WTC11 (cell line): ENCODE data around the gene ZBTB37. TPM values are rescaled to one million over a fixed set of nuclear protein-coding genes. Genes with fewer than 3 reads are reported as not detected.
A peak's percentile ranks its signal among the peaks of the same experiment; 100 is the strongest.

Experiments
- ATAC-seq: fragments of 200-7000 bp; cut with Tn5 transposase; 2 replicates; pipeline ENCODE4 v1.10.0; 2021; ENCODE audit warnings: mild to moderate bottlenecking, moderate library complexity
- CTCF ChIA-PET: fragments of 300-600 bp; sonication (Branson Sonifier 250); formaldehyde crosslinking; loops from one replicate; lab custom pipeline; 2021; ENCODE audit warnings: antibody characterized with exemption; lab: Charles Lee
- POLR2A ChIA-PET: fragments of 350-600 bp; sonication (Branson Sonifier 250); formaldehyde crosslinking; loops from one replicate; lab custom pipeline; 2021; ENCODE audit warnings: antibody characterized with exemption; lab: Charles Lee
- DNase-seq: peaks from one replicate; pipeline ENCODE4 v3.0.0; 2021; ENCODE audit warnings: low spot score
- H3K27ac Mint-ChIP-seq: 2 replicates; pipeline ENCODE4 v1.8.0; 2021; ENCODE audit warnings: mixed read lengths
- H3K27me3 Mint-ChIP-seq: 2 replicates; pipeline ENCODE4 v1.8.0; 2021; ENCODE audit warnings: low read depth, mild to moderate bottlenecking, moderate library complexity, mixed read lengths
- H3K36me3 Mint-ChIP-seq: 2 replicates; pipeline ENCODE4 v1.8.0; 2021; ENCODE audit warnings: mixed read lengths
- H3K4me1 Mint-ChIP-seq: 2 replicates; pipeline ENCODE4 v1.8.0; 2022; ENCODE audit warnings: mixed read lengths
- H3K4me3 Mint-ChIP-seq: 2 replicates; pipeline ENCODE4 v1.8.0; 2021; ENCODE audit warnings: mild to moderate bottlenecking, moderate library complexity, mixed read lengths
- H3K9me3 Mint-ChIP-seq: 2 replicates; pipeline ENCODE4 v1.8.0; 2021; ENCODE audit warnings: mixed read lengths
- AR ChIP-seq: fragments of 250-450 bp; sonication (Bioruptor Pico); IDR thresholded peaks from 2 replicates; pipeline ENCODE4 v1.9.0; 2021; ENCODE audit warnings: mild to moderate bottlenecking
- CDX4 ChIP-seq: fragments of 250-450 bp; sonication (Bioruptor Pico); IDR thresholded peaks from 2 replicates; pipeline ENCODE4 v1.9.0; 2021; ENCODE audit warnings: moderate library complexity, mild to moderate bottlenecking, inconsistent platforms, borderline replicate concordance
- GABPB1 ChIP-seq: sonication (generic); formaldehyde crosslinking; IDR thresholded peaks from 2 replicates; pipeline ENCODE4 v1.8.1; 2023; ENCODE audit warnings: mild to moderate bottlenecking, missing genetic modification reagents
- GTF2I ChIP-seq: fragments of 250-450 bp; sonication (Bioruptor Pico); conservative IDR thresholded peaks from 2 replicates; pipeline ENCODE4 v1.4.0; 2021; ENCODE audit warnings: mild to moderate bottlenecking
- HMGXB4 ChIP-seq: sonication (generic); formaldehyde crosslinking; IDR thresholded peaks from 2 replicates; pipeline ENCODE4 v1.8.1; 2023; ENCODE audit warnings: mild to moderate bottlenecking, moderate library complexity, missing genetic modification reagents
- IRF1 ChIP-seq: sonication (generic); formaldehyde crosslinking; IDR thresholded peaks from 2 replicates; pipeline ENCODE4 v1.8.0; 2023; ENCODE audit warnings: missing genetic modification reagents
- MYBL2 ChIP-seq: sonication (generic); formaldehyde crosslinking; IDR thresholded peaks from 2 replicates; pipeline ENCODE4 v1.8.1; 2023; ENCODE audit warnings: mild to moderate bottlenecking, moderate library complexity, missing genetic modification reagents
- NFATC4 ChIP-seq: fragments of 250-450 bp; sonication (Bioruptor Pico); IDR thresholded peaks from 2 replicates; pipeline ENCODE4 v1.9.0; 2021; ENCODE audit warnings: mild to moderate bottlenecking
- OVOL2 ChIP-seq: fragments of 250-450 bp; sonication (Bioruptor Pico); IDR thresholded peaks from 2 replicates; pipeline ENCODE4 v1.9.0; 2021; ENCODE audit warnings: mild to moderate bottlenecking, borderline replicate concordance
- RELA ChIP-seq: sonication (generic); formaldehyde crosslinking; IDR thresholded peaks from 2 replicates; pipeline ENCODE4 v1.8.1; 2022; ENCODE audit warnings: missing genetic modification reagents, mild to moderate bottlenecking, borderline replicate concordance
- RORB ChIP-seq: fragments of 250-450 bp; sonication (Bioruptor Pico); IDR thresholded peaks from 2 replicates; pipeline ENCODE4 v1.9.0; 2021; ENCODE audit warnings: mild to moderate bottlenecking
- SP1 ChIP-seq: sonication (generic); formaldehyde crosslinking; conservative IDR thresholded peaks from 2 replicates; pipeline ENCODE4 v1.8.1; 2022; ENCODE audit warnings: missing genetic modification reagents
- TP53 ChIP-seq: sonication (generic); formaldehyde crosslinking; IDR thresholded peaks from 2 replicates; pipeline ENCODE4 v1.8.1; 2023; ENCODE audit warnings: mild to moderate bottlenecking, missing genetic modification reagents
- USF1 ChIP-seq: sonication (generic); formaldehyde crosslinking; IDR thresholded peaks from 2 replicates; pipeline ENCODE4 v1.8.0; 2022; ENCODE audit warnings: mild to moderate bottlenecking, missing genetic modification reagents
- ZNF219 ChIP-seq: sonication (generic); formaldehyde crosslinking; IDR thresholded peaks from 2 replicates; pipeline ENCODE4 v1.8.0; 2023; ENCODE audit warnings: missing genetic modification reagents, mild to moderate bottlenecking, borderline replicate concordance
- ZNF317 ChIP-seq: sonication (generic); formaldehyde crosslinking; IDR thresholded peaks from 2 replicates; pipeline ENCODE4 v1.8.1; 2023; ENCODE audit warnings: low read depth, mild to moderate bottlenecking, moderate library complexity, missing genetic modification reagents, borderline replicate concordance
- ZNF416 ChIP-seq: fragments of 250-450 bp; sonication (Bioruptor Pico); IDR thresholded peaks from 2 replicates; pipeline ENCODE4 v1.9.0; 2021; ENCODE audit warnings: mild to moderate bottlenecking, inconsistent platforms
- ZNF425 ChIP-seq: fragments of 250-450 bp; sonication (Bioruptor Pico); conservative IDR thresholded peaks from 2 replicates; pipeline ENCODE4 v1.9.0; 2021; ENCODE audit warnings: mild to moderate bottlenecking
- ZSCAN18 ChIP-seq: fragments of 250-450 bp; sonication (Bioruptor Pico); IDR thresholded peaks from 2 replicates; pipeline ENCODE4 v2.1.2; 2022; ENCODE audit warnings: mild to moderate bottlenecking, moderate library complexity
- total RNA-seq: library from RNA; stranded (reverse); gene quantifications from 3 replicates; pipeline ENCODE4 v1.2.3, GENCODE V29; 2021

The ZBTB37 gene
- total RNA-seq, 1 experiment from 2014 or later, result 14.4 TPM

GRCh38 chr1:173886746-173887611 is 18.8 kb downstream of the ZBTB37 start:
- peaks cover 62% of the 10 kb centered on the region for H3K4me1 Mint-ChIP-seq
- ChIA-PET POLR2A (no interaction called here), CTCF (interaction anchor here (0.9 kb wide), 1 partner anchor 19 kb away, joined by 3 read pairs; the partner anchor contains the start of gene ZBTB37)
- no peak for ATAC-seq
- peaks cover 14% of the 10 kb centered on the region for H3K36me3 Mint-ChIP-seq
- peak overlapping the region; percentile 71 for H3K27ac Mint-ChIP-seq
- H3K4me3 Mint-ChIP-seq, result no peak overlapping the region
- no peaks in the 10 kb centered on the region for H3K9me3 Mint-ChIP-seq
- TF ChIP-seq ZNF425 (CRISPR knock-in tag), result no peak
- TF ChIP-seq CDX4, result no peak
- no peak for TF ChIP-seq RORB (CRISPR knock-in tag)
- TF ChIP-seq SP1 (CRISPR knock-in tag), result no peak
- TF ChIP-seq IRF1 (CRISPR knock-in tag), result no peak
- no peak for TF ChIP-seq NFATC4 (CRISPR knock-in tag)
- TF ChIP-seq MYBL2 (CRISPR knock-in tag), result no peak
- no peak for TF ChIP-seq USF1 (CRISPR knock-in tag)
- no peak for TF ChIP-seq GTF2I
- TF ChIP-seq ZNF219 (CRISPR knock-in tag), result no peak
- no peak for TF ChIP-seq OVOL2 (CRISPR knock-in tag)
- H3K27me3 Mint-ChIP-seq, result no peaks in the 10 kb centered on the region
- no peak for DNase-seq

GRCh38 chr1:173887627-173888026 is 19.4 kb downstream of the ZBTB37 start:
- no peaks in the 10 kb centered on the region for H3K27me3 Mint-ChIP-seq
- H3K4me1 Mint-ChIP-seq, result peaks cover 62% of the 10 kb centered on the region
- DNase-seq (no peak), ATAC-seq (no peak)
- H3K36me3 Mint-ChIP-seq, result peaks cover 14% of the 10 kb centered on the region
- no peak overlapping the region for H3K4me3 Mint-ChIP-seq
- CTCF ChIA-PET, result interaction anchor here (0.9 kb wide), 1 partner anchor 19 kb away, joined by 3 read pairs; the partner anchor contains the start of gene ZBTB37
- peak overlapping the region; percentile 62 for H3K27ac Mint-ChIP-seq
- H3K9me3 Mint-ChIP-seq, result no peaks in the 10 kb centered on the region
- POLR2A ChIA-PET, result no interaction called here
- no peak for TF ChIP-seq RELA (CRISPR knock-in tag)
- TF ChIP-seq HMGXB4 (CRISPR knock-in tag), result no peak
- no peak for TF ChIP-seq CDX4
- TF ChIP-seq ZNF416 (CRISPR knock-in tag), result no peak
- TF ChIP-seq TP53 (CRISPR knock-in tag), result no peak
- no peak for TF ChIP-seq AR (CRISPR knock-in tag)
- no peak for TF ChIP-seq ZNF317
- no peak for TF ChIP-seq ZSCAN18 (CRISPR knock-in tag)
- no peak for TF ChIP-seq GABPB1 (CRISPR knock-in tag)
- no peak for TF ChIP-seq GTF2I
